ENCODE measurements around the gene MVB12B. TPM values are rescaled to one million over a fixed set of nuclear protein-coding genes. Genes with fewer than 3 reads are reported as not detected.
"Not testable (repeated sequence)": the region's sequence is repeated elsewhere in the genome, so short reads cannot be mapped to it uniquely, and the experiment has no call there.

The MVB12B gene
- total RNA-seq, 4 donors from 2014 or later: 27.2 to 36.9 (median 33.2) TPM

DNA sequence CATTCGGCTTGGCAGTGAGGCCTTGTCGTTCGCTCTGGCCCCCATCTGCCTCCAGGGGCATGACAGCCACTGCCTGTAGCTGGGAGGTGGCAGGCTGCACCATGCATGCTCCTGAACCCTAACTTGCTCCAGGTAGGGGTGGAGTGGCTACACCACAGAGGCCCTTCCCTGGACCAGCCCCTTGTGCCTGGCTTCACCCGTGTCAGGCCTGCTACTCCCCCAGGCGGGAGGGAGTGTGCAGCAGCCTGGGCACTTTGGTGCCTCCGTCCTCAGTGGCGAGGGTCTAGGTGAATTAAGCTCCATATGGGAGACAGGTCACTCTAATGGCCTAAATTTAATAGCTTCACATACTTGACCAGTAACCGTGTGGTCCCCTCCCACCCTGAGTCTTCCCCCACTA lies 227.7 kb downstream of the MVB12B start:
- TF ChIP-seq, protein P1, sequence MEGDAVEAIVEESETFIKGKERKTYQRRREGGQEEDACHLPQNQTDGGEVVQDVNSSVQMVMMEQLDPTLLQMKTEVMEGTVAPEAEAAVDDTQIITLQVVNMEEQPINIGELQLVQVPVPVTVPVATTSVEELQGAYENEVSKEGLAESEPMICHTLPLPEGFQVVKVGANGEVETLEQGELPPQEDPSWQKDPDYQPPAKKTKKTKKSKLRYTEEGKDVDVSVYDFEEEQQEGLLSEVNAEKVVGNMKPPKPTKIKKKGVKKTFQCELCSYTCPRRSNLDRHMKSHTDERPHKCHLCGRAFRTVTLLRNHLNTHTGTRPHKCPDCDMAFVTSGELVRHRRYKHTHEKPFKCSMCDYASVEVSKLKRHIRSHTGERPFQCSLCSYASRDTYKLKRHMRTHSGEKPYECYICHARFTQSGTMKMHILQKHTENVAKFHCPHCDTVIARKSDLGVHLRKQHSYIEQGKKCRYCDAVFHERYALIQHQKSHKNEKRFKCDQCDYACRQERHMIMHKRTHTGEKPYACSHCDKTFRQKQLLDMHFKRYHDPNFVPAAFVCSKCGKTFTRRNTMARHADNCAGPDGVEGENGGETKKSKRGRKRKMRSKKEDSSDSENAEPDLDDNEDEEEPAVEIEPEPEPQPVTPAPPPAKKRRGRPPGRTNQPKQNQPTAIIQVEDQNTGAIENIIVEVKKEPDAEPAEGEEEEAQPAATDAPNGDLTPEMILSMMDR (IDR thresholded peaks at IDR 0.05): no peak
- TF ChIP-seq EP300 (IDR thresholded peaks at IDR 0.05) (no peak), POLR2A (IDR thresholded peaks at IDR 0.05) (no peak)
- H3K4me1 ChIP-seq: no peaks in the 10 kb centered on the region
- H3K27me3 ChIP-seq: peaks cover 0 to 9% of the 10 kb centered on the region in 2 donors
- H3K27ac ChIP-seq: no peak overlapping the region
- H3K4me3 ChIP-seq: no peak overlapping the region
- DNase-seq (ENCODE audit: low spot score in 2 of 2): no peak
- 83 to 88% methylated on average over 5 to 8 of the region's 8 CpGs for WGBS, 2 donors
- H3K36me3 ChIP-seq: no peaks in the 10 kb centered on the region
- peaks cover 0 to 3% (median 0%) of the 10 kb centered on the region in 4 donors for H3K9me3 ChIP-seq

DNA sequence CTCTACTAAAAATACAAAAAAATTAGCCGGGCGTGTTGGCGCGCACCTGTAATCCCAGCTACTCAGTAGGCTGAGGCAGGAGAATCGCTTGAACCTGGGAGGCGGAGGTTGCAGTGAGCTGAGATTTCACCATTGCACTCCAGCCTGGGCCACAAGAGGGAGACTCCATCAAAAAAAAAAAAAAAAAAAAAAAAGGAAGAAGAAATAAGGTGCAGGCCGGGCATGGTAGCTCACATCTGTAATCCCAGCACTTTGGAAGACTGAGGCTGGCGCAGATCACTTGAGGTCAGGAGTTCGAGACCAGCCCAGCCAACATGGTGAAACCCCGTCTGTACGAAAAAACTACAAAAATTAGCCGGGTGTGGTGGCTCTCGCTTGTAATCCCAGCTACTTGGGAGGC lies 228.8 kb downstream of the MVB12B start:
- peaks cover 0 to 13% of the 10 kb centered on the region in 2 donors for H3K27me3 ChIP-seq
- not testable (repeated sequence) for DNase-seq (ENCODE audit: low spot score in 2 of 2); H3K27ac ChIP-seq; H3K4me3 ChIP-seq; H3K4me1 ChIP-seq; H3K9me3 ChIP-seq; H3K36me3 ChIP-seq
- 87 to 90% methylated on average over 12 to 13 of the region's 13 CpGs for WGBS, 2 donors

Small RNA genes lying within 50 kb of the gene (small RNA-seq; reads per million reads assigned to genes)
- gene RF00108: not detected

All from tibial nerve (tissue), 4 donors.